Naive B cell (primary cell): ENCODE results near the gene GPRIN2. TPM values are rescaled to one million over a fixed set of nuclear protein-coding genes. Genes with fewer than 3 reads are reported as not detected.
"Not testable (repeated sequence)": the region's sequence is repeated elsewhere in the genome, so short reads cannot be mapped to it uniquely, and the experiment has no call there.

Experiments
- ATAC-seq, 2 donors: fragments of 150-1000 bp; cut with Tn5 transposase; 2 replicates each; pipeline ENCODE4 v1.10.0; 2021; ENCODE audit warnings: low read depth in 2 of 2, mild to moderate bottlenecking in 2 of 2, moderate library complexity in 2 of 2
- DNase-seq: peaks from one replicate; pipeline ENCODE4 v3.0.0; 2022
- H3K27ac Mint-ChIP-seq, 6 donors: one replicate each; pipeline ENCODE4 v1.8.0; 2020 to 2022; ENCODE audit warnings: mild to moderate bottlenecking in 6 of 6, mixed read lengths in 6 of 6, moderate library complexity in 5 of 6, inconsistent platforms in 2 of 6
- H3K27me3 Mint-ChIP-seq, 3 donors: one replicate each; pipeline ENCODE4 v1.8.0; 2021 to 2022; ENCODE audit warnings: mixed read lengths in 3 of 3, mild to moderate bottlenecking in 1 of 3
- H3K36me3 Mint-ChIP-seq, 2 donors: one replicate each; pipeline ENCODE4 v1.8.0; 2020 to 2022; ENCODE audit warnings: mixed read lengths in 2 of 2, inconsistent platforms in 1 of 2, mild to moderate bottlenecking in 1 of 2
- H3K4me1 Mint-ChIP-seq, 3 donors: one replicate each; pipeline ENCODE4 v1.8.0; 2020 to 2022; ENCODE audit warnings: mixed read lengths in 3 of 3, inconsistent platforms in 1 of 3, mild to moderate bottlenecking in 1 of 3, moderate library complexity in 1 of 3
- H3K4me3 Mint-ChIP-seq, 8 donors: one replicate each; pipeline ENCODE4 v1.8.0; 2020 to 2022; ENCODE audit warnings: mild to moderate bottlenecking in 8 of 8, mixed read lengths in 8 of 8, moderate library complexity in 8 of 8, inconsistent platforms in 2 of 8
- H3K9me3 Mint-ChIP-seq, 7 donors: one replicate each; pipeline ENCODE4 v1.8.0; 2020 to 2022; ENCODE audit warnings: mixed read lengths in 7 of 7, mild to moderate bottlenecking in 5 of 7, inconsistent platforms in 2 of 7, moderate library complexity in 1 of 7
- polyA plus RNA-seq, 6 donors: library from polyadenylated mRNA; unstranded; fragments of 300-500 nt; fragmentation: Illumina TruSeq; gene quantifications; one replicate each; pipeline ENCODE4 v1.2.3, GENCODE V29; 2021; ENCODE audit warnings: low read depth in 6 of 6

GPRIN2 gene
- polyA plus RNA-seq, 6 donors from 2014 or later: not detected

- ATAC-seq (peak in 1 of 2 donors; percentile 21), DNase-seq (no peak)
- H3K9me3 Mint-ChIP-seq: peaks cover 0 to 5% (median 0%) of the 10 kb centered on the region in 7 donors
- H3K4me3 Mint-ChIP-seq: peak overlapping the region in 3 of 8 donors; percentile 2 to 67 (median 41)
- peaks cover 0 to 7% of the 10 kb centered on the region in 2 donors for H3K36me3 Mint-ChIP-seq
- no peak overlapping the region for H3K27ac Mint-ChIP-seq
- peaks cover 33 to 57% (median 37%) of the 10 kb centered on the region in 3 donors for H3K27me3 Mint-ChIP-seq
- peaks cover 7 to 9% (median 8%) of the 10 kb centered on the region in 3 donors for H3K4me1 Mint-ChIP-seq
Measured at GRCh38 chr10:46541017-46541661, 15.3 kb downstream of the GPRIN2 start.

DNA sequence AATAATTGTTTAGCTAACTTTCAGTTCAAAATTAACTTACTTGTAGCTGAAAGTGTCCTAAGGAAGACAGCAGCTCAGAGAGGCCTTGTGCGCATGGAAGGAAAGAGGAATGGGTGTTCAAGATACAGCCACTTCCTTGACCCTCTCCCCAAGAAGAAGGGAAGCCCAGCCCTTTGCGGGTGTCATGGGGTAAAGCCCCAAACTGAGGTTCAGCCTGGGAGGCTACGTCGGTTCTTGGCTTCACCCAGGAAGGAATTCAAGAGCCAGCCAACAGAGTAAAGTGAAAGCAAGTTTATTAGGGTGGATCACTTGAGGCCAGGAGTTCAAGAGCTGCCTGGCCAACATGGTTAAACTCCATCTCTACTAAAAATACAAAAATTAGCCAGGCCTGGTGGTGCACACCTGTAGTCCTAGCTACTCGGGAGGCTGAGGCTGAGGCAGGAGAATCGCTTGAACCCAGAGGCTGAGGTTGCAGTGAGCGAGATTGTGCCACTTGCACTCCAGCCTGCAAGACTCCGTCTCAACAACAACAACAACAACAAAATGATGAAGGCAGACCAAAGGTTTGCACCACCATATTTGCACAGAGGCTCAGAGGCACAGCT, 15.9 kb downstream of the GPRIN2 start:
- peak overlapping the region in 4 of 8 donors; percentile 16 to 72 (median 54) for H3K4me3 Mint-ChIP-seq
- DNase-seq: no peak
- peaks cover 0 to 7% of the 10 kb centered on the region in 2 donors for H3K36me3 Mint-ChIP-seq
- peaks cover 7 to 9% (median 8%) of the 10 kb centered on the region in 3 donors for H3K4me1 Mint-ChIP-seq
- no peak for ATAC-seq
- H3K27ac Mint-ChIP-seq: no peak overlapping the region
- peaks cover 33 to 57% (median 37%) of the 10 kb centered on the region in 3 donors for H3K27me3 Mint-ChIP-seq
- H3K9me3 Mint-ChIP-seq: peaks cover 0 to 5% (median 0%) of the 10 kb centered on the region in 7 donors

GRCh38 chr10:46539596-46540411, 16.7 kb downstream of the GPRIN2 start:
- Mint-ChIP-seq H3K4me1 (peaks cover 7 to 9% (median 8%) of the 10 kb centered on the region in 3 donors), H3K36me3 (peaks cover 0 to 7% of the 10 kb centered on the region in 2 donors), H3K4me3 (peak overlapping the region in 1 of 8 donors; percentile 72), H3K9me3 (peaks cover 0 to 5% (median 0%) of the 10 kb centered on the region in 7 donors), H3K27ac (no peak overlapping the region), H3K27me3 (peaks cover 33 to 57% (median 37%) of the 10 kb centered on the region in 3 donors)
- DNase-seq (no peak), ATAC-seq (no peak)

DNA sequence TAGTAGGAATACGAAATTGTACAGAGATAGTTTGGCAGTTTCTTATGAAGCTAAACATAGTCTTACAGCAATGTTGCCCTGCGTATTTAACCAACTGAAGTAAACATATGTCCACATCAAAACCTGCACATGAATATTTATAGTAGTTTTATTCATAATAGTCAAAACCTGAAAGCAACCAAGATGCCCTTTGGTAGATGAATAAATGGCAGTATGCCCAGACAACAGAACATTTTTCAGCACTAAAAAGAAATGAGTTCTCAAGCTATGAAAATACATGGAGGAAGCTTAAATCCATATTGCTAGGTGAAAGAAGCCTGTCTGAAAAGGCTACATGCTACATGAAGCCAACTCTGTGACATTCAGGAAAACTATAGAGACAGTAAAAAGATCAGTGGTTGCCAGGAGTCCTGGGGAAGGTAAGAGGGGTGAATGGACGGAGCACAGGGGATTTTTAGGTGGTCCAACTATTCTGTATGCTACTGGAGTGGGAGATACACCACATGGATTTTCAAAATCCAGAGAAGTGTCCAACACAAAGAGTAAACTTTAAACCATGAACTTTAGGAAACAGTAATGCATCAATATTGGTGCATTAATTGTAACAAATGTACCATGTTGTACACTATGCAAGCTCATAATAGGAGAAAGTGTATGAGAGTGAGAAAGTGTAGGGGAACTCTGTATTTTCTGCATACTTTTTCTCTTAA, 17.6 kb downstream of the GPRIN2 start:
- Mint-ChIP-seq H3K27ac (no peak overlapping the region), H3K9me3 (peaks cover 0 to 5% (median 0%) of the 10 kb centered on the region in 7 donors), H3K27me3 (peaks cover 33 to 57% (median 37%) of the 10 kb centered on the region in 3 donors), H3K36me3 (peaks cover 0 to 7% of the 10 kb centered on the region in 2 donors), H3K4me1 (peaks cover 7 to 9% (median 8%) of the 10 kb centered on the region in 3 donors), H3K4me3 (peak overlapping the region in 1 of 8 donors; percentile 2)
- DNase-seq: no peak
- no peak for ATAC-seq

- Mint-ChIP-seq H3K4me3 (no peak overlapping the region), H3K4me1 (peaks cover 7 to 9% (median 8%) of the 10 kb centered on the region in 3 donors), H3K36me3 (peaks cover 0 to 7% of the 10 kb centered on the region in 2 donors), H3K27me3 (peaks cover 29 to 55% (median 39%) of the 10 kb centered on the region in 3 donors), H3K27ac (no peak overlapping the region), H3K9me3 (peaks cover 0 to 5% (median 0%) of the 10 kb centered on the region in 7 donors)
- no peak for DNase-seq
- ATAC-seq: no peak
Measured at GRCh38 chr10:46538155-46538554, 18.3 kb downstream of the GPRIN2 start.

GRCh38 chr10:46537309-46537708, 19.1 kb downstream of the GPRIN2 start:
- peaks cover 0 to 5% (median 0%) of the 10 kb centered on the region in 7 donors for H3K9me3 Mint-ChIP-seq
- ATAC-seq: no peak
- H3K27ac Mint-ChIP-seq: peak overlapping the region in 1 of 6 donors; percentile 37
- no peak overlapping the region for H3K4me3 Mint-ChIP-seq
- peaks cover 0 to 7% of the 10 kb centered on the region in 2 donors for H3K36me3 Mint-ChIP-seq
- peaks cover 20 to 47% (median 36%) of the 10 kb centered on the region in 3 donors for H3K27me3 Mint-ChIP-seq
- DNase-seq: no peak
- peaks cover 7 to 9% (median 8%) of the 10 kb centered on the region in 3 donors for H3K4me1 Mint-ChIP-seq

DNA sequence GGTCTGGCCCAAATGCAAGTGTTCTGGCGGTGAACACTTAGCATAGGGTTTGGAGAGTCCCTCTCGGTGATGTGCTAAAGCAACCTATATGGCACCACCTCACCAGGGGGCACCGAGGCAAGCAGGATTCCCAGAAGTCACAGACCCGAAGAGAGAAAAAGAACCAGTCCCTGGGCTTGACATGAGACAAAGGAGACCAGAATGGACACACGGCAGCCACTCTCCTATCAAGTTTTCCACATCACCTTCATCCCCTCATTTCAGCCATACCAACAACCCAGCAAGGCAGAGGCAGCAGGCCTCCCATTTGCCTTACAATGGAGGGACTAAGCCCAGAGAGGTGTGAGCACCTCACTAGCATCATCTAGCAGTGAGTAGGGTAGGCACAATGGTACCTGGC, 19.7 kb downstream of the GPRIN2 start:
- peaks cover 15 to 42% (median 35%) of the 10 kb centered on the region in 3 donors for H3K27me3 Mint-ChIP-seq
- H3K9me3 Mint-ChIP-seq: peaks cover 0 to 5% (median 0%) of the 10 kb centered on the region in 7 donors
- H3K4me1 Mint-ChIP-seq: peaks cover 7 to 9% (median 8%) of the 10 kb centered on the region in 3 donors
- peaks cover 0 to 7% of the 10 kb centered on the region in 2 donors for H3K36me3 Mint-ChIP-seq
- H3K27ac Mint-ChIP-seq: peak overlapping the region in 1 of 6 donors; percentile 6
- ATAC-seq (no peak), DNase-seq (no peak)
- H3K4me3 Mint-ChIP-seq: no peak overlapping the region

GRCh38 chr10:46536171-46536570, 20.3 kb downstream of the GPRIN2 start:
- DNase-seq (no peak), ATAC-seq (no peak)
- Mint-ChIP-seq H3K4me1 (peaks cover 7 to 9% (median 8%) of the 10 kb centered on the region in 3 donors), H3K27me3 (peaks cover 15 to 42% (median 35%) of the 10 kb centered on the region in 3 donors), H3K9me3 (peaks cover 0 to 5% (median 0%) of the 10 kb centered on the region in 7 donors), H3K36me3 (peaks cover 0 to 7% of the 10 kb centered on the region in 2 donors), H3K4me3 (no peak overlapping the region), H3K27ac (no peak overlapping the region)

DNA sequence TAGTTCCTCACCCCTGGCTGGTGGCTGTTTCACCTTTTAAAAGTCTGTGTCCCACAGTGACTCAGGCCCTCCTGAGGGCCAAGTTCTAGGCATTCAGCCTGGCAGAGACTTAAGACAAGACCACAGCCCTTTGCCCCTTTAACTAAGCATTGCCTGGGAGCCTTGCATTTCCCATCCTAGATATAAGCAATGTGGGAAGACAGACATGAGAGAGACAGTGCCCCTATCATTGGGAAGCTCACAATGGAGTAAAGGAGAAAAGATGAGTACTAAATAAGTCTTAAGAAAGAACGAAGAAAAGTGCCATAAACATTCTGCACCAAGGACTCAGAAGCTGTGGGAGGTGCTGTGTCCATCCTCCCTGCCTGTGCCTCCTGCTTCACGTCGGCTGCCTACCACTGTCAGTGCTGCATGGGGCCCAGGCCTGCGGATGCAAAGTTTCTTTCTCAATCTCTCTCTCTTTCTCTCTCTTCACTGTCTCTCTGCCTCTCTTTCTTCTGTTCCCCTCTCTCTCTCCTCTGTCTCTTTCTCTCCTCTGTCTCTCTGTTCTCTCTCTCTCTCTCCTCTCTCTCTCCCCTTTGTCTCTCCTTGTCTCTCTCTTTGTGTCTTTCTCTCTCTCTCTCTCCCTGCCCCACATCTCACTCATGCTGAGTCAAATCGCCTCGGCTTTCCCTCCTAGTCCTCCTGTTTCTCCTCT, 21.5 kb downstream of the GPRIN2 start:
- ATAC-seq (no peak), DNase-seq (no peak)
- Mint-ChIP-seq H3K27ac (no peak overlapping the region), H3K36me3 (no peaks in the 10 kb centered on the region), H3K27me3 (peaks cover 3 to 31% (median 29%) of the 10 kb centered on the region in 3 donors), H3K4me1 (peaks cover 0 to under 1% (median 0%) of the 10 kb centered on the region in 3 donors), H3K9me3 (no peaks in the 10 kb centered on the region), H3K4me3 (no peak overlapping the region)

DNA sequence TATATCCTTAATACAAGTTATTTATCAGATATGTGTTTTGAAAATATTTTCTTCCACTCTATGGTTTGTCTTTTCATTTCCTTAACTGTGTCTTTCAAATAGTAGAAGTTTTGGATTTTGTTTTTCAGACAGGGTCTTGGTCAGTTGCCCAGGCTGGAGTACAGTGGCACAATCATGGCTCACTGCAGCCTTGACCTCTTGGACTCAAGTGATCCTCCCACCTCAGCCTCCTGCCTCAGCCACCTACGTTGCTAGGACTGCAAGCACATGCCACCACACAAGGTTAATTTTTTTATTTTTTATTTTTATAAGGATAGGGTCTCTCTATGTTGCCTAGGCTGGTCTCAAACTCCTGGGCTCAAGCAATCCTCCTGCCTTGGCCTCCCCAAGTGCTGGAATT, 24.2 kb downstream of the GPRIN2 start:
- H3K4me1 Mint-ChIP-seq, H3K9me3 Mint-ChIP-seq, H3K36me3 Mint-ChIP-seq, H3K4me3 Mint-ChIP-seq, DNase-seq, H3K27ac Mint-ChIP-seq, ATAC-seq: not testable (repeated sequence)
- peaks cover 0 to 12% (median 11%) of the 10 kb centered on the region in 3 donors for H3K27me3 Mint-ChIP-seq

DNA sequence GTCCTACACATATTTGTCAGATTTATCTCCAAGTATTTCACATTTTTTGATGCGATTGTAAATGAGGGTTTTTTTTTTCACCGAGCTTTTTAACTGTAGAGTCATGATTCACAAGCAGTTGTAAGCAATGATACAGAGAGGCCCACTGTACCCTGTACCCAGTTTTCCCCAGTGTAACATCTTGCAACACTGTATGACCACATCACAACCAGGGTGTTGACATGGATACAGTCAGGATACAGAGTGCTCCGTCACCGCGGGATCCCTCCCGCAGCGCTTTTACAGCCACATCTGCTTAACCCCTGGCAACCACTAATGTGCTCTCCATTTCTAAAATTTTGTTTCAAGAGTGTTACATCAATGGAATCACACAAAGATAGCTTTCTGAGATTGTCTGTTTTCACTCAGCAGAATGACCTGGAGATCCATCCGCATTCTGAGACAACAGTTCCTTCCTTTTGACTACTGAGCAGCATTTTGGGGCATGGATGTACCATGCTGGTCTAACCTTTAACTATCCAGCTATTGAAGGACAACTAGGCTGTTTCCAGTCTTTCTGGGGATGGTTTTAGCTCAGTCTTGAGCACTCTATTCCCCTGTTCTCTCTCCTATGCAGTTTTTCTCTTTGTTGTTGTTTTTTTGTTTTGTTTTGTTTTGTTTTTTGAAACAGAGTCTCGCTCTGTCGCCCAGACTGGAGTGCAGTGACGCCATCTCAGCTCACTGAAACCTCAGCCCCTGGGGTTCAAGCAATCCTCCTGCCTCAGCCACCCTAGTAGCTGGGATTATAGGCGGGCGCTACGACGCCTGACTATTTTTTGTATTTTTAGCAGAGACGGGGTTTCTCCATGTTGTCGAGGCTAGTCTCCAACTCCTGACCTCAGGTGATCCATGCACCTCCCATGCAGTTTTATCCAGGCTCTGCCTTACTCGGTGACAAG, 25.9 kb downstream of the GPRIN2 start:
- H3K36me3 Mint-ChIP-seq: no peaks in the 10 kb centered on the region

More for the DNA sequence above, 25.9 kb downstream of the GPRIN2 start:
- H3K27me3 Mint-ChIP-seq: peaks cover 0 to 6% (median 0%) of the 10 kb centered on the region in 3 donors
- ATAC-seq (no peak), DNase-seq (no peak)
- H3K27ac Mint-ChIP-seq: no peak overlapping the region
- H3K9me3 Mint-ChIP-seq: no peaks in the 10 kb centered on the region
- no peaks in the 10 kb centered on the region for H3K4me1 Mint-ChIP-seq
- H3K4me3 Mint-ChIP-seq: no peak overlapping the region
